Kidney glomerular epithelial cell (primary cell): Measurements from ENCODE around the gene SV2C.

ENCODE experiments used
- DNase-seq: peaks from one replicate; lab custom pipeline; 2025; lab: John Stamatoyannopoulos, UW

Gene SV2C

DNA sequence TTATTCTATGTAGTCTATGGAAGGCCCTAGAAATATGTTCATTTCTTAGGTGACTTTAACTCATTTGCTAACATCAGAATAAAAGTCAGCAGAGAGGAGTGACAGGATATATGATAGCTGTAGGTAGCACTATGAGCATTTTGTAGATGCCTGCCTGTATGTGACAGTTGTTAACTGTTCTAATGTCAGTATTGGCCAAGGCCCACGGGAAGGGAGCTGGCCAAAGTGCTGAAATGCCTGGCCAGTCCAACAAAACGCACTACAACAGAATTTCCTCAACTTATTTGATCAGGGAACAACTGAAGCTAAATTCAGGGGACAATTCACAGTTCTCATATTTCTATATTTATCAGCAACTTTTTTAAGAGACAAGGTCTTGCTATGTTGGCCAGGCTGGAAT, 20.8 kb downstream of the SV2C start:
- DNase-seq: peak; percentile 36

DNA sequence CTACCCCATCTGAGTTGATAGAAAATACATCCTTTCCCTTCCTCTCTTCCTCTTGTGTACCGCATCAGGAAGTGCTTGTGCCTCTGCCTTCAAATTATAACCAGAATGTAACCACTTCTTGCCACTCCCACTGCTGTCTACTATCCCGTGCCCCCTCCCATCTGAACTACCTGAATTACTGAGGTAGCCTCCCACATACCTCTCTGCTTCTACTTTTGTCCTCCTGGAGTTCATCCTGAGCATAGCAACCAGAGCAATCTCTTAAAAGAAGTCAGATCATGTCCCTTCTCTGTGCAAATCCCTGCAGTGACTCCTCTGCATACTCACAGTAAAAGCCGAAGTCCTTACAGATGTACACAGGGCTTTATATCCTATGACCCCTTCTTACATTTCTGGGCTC, 23.0 kb downstream of the SV2C start:
- no peak for DNase-seq

DNA sequence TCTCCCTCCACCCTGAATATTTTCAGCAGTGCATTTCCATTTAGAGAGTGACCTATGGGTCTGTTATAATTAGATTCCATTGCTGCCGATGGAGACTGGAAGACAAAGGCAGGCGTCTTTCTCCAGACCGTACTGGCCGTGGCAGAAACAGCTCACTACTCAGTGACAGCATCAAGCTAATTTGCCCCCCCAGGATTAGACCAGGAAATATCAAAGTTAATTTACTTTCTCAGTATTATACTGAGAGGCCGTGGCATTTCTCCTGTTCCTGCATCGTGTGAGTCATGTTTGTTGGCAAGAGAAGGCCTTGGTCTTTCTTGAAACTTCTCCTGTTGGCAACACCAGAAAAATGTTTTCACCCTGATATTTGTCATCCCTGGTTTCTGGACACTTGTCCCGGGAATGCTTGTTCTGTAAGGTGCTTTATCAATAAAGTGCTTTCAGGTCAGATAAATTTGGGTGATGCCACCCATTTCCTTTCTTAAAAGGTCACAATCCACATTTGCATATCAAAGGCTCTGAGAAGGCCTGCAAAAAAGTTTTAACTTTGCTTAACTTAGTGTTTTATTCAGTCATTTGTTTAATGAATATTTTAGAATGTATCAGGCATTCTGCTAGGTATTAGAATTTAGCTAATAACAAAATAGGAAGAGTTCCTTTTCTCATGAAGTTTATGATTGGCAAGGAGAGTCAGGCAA, 28.4 kb downstream of the SV2C start:
- no peak for DNase-seq

DNA sequence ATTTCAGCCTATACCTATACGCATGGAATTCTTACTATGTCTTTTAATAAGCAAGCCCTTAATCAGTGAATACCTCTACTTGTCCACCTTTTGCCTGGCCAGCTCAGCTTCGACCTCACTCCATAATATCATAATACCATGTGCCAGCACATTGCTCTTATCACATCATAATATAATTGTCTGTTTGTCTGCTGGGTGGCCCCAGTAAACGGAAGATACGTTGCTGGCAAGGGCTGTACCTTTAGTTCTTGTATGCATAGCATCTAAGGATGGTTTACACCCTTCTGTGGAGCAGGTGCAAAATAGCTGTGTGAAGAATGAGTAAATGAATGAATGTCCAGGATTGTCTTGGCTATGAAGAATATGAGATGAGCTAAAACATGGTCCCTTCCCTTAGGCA, 29.9 kb downstream of the SV2C start:
- no peak for DNase-seq

DNA sequence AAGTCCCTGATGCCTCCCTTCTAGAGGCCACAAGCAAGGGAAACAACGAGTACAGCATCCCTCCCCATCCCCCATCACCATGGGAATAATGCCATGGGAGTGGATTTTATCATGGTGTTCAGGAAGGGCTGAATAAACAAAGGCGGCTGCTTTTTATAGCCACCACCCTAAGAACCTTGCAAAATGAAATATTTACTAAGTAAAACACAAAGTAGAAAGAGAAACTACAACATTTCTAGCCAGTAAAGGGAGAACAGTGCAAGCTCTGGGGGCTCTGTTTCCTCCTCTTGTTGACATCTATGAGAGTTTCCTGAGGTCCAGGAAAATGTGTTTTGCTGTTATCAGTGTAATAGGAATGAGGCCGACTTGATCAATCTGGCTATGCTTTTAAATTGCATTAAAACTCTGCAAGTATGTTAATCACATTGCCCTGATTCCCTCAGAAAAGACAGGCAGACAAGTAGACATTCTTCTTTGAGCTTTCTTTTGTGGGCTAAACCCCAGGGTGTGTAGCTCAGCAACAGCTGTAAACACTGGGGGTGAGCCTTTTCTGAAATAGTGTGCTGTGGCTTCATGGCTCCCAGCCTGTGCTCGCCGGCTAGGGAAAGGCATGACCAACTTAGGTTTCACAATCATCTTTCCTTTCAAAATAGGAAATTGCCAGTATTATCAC, 31.1 kb downstream of the SV2C start:
- no peak for DNase-seq

DNA sequence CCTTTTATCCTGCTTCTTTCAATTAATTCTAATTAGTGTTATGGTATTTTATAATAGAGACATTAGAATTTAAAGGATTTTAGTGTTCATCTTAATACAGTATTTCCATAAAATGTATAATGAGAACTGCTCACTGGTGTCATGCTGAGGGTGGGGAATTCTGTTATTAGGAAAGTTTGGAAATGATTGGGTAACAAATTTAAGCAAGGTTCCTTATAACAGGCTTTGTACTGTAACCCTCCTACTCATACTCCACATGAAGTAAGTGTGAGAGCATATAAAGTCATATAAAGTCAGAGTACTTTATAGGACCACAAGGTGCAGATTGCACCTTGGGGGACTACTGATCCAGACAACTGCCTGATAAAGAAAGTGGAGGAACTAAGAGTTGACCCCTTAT, 42.2 kb downstream of the SV2C start:
- DNase-seq: no peak

DNA sequence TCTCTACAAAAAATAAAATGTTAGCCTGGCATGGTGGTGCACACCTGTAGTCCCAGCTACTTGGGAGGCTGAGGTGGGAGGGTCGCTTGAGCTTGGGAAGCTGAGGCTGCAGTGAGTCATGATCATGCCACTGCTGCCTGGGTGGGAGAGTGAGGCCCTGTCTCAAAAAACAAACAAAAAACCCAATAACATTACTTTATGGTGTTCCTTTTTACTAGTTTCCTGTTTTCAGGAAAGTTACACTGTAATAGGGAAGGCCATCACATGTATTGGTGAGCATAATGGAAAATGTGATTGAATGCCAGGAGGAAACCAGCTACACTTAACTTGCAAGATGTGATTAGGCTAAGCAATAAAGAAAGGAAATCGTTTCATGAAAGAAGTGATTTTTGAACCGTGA, 42.7 kb downstream of the SV2C start:
- DNase-seq: no peak

DNA sequence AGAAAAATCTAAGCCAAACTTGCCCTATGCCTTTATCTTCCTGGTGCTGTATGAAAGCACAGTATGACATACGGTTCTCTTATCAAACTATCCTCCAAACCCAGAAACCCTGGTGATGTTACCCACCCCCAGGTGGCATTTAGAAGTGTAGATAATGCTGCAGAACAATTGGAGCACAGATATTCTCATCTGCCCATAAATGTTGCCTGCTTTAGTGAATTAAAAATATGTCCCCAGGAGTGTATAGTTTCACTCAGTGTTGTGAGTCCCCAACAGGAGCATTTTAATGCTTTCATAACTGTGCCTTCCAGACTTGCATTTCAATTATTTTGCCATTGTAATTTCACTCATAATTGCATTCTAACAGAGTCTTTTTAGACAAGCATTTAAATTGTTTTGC, 50.8 kb downstream of the SV2C start:
- no peak for DNase-seq

DNA sequence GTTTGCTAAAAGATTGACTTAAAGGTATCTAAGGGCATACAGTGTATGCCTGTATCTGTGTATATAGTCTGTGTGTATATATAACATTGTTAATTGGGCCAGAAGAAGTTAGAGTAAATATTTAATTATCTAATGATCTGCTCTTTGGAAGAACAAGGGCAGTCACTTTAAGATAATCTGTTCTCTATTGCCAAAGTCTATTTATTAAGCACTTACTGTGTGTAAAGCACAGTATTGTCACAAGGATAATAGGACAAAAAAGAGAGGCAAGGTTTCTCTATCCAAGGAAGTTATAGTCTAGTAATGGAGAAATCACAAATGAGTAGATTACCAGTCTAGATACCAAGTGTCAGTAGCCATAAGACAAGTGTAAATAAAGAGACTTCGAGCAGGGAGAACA, 51.5 kb downstream of the SV2C start:
- DNase-seq: no peak

DNA sequence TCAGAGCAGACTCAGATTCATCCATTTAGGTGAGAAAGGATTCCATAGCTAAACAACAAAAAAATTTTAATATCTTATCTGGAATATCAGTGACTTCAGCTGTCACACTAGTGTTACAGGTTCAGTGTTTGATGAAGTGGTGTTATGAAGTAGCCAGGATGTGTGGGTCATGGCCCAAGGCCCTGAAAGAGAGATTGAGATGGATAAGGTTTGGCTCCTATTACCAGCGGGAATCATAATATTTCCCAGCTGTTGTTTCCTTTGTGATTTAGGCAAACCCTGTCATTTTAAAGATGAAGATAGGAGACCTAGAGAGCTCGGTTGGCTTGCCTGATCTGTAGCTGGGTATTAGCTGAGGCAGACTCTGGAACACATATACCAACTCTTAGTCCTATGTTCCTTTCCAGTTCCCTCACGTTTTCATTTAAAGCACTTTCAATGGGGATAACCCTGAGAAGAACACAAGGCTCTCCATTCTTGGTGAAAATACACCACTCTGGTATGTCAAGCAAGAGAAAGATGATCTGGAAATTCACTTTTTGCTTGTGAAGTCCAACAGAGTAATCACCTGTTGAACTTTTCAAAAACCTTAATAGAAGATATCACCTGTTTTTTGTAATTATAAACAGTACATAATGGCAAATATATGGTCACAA, 54.8 kb downstream of the SV2C start:
- DNase-seq: no peak

DNA sequence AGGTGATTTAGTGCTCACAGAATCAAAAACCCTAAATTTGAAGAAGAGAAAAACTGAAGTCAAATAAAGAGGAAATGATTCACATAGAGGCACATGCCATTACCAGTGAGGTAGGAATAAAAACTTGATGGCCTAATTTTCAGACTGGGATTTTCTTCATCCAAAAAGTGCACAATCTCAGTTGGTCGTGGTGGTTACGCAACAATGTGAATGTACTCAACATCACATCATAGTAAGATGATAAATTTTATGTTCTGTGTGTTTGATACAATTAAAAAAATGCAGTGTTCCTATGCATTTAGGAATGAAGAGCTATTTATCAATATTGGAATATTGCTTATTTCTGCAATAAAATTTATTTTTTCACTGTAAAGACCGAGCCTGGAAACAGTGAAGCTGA, 60.7 kb downstream of the SV2C start:
- DNase-seq: no peak

DNA sequence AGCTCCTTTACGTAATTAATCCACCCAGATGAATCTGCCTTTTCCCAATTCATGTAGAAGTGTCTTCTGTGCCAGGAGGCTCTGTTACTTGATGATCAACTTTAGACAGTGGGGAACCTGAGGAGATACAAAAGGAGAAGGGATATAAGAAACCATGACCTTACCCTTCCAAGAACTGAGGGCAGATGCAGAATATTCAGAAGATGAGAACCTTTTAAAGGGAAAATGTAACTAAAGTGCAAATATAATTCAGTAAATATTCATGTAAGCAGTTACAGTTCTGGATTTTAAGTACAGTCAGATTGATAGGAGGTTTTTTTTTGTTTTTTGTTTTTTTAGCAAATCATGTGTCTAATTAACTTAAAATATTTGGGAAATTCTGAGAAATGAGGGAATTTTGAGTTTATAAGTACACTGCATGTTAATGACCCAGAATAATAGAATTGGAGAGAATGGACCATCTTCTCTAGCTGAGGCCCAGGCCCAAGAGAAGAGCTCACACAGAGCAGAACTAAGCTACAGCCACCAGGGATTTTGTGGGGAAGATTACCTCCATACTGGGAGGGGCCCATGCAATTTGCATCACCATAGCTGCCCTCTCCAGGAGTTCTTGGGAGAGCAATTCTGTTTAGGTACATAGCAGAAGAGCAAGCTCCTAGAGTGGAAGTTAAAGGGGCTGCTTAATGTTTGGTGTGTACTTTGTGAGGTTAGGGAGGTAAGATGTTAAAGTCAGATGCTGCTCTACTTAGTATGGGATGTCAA, 61.5 kb downstream of the SV2C start:
- no peak for DNase-seq

DNA sequence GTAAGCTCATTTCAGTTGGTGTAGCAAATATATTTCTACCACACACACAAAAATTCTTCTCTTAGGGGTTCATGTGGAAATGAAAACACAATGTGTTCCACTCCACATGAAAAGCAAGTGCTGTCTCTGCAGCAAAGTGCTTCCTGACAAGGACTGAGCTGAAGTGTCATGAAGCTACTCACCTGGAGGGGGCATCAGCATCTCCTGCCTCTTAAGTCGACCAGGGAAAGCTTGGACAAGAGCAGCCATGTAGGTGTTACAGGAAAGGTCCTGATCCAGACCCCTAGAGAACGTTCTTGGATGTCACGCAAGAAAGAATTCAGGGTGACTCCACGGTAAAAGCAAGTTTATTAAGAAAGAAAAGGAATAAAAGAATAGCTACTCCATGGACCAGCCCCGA, 62.8 kb downstream of the SV2C start:
- no peak for DNase-seq

DNA sequence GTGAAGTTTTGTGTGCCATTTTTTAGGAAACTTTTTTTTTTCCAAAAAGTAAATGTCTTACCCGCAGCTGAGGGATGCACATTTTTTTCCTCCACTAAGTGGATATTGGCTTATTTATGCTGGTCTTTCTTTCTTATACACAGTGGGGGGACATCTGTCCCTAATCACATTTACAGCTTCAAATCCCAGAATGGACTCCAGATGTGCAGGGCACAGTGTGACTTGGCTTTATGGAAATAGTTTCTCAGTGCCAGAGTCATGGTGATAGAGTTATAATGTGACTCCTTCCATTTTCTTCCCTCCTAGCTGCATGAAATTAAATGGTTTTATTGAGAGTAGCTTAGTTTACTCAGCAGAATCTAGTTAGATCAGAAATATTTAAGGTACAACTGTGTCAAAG, 66.5 kb downstream of the SV2C start:
- no peak for DNase-seq

DNA sequence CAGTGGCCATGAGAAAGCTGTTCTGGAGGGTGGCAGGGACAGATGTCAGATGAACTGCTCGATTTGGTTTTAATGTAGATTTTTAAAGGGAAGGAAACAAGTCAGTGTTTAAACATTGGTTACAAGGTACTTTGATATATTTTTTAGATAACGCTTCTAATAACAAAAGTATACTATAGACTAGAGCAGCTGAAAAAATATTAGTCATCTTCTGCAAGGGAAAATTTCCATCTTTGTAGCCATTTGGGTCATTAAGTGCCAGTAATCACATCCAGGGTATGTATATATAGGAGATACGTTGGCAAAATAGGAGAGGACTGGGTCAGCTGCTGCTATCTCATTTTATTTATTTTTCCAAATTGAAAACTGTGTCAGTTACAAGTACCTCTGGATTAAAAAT, 69.0 kb downstream of the SV2C start:
- DNase-seq: no peak

DNA sequence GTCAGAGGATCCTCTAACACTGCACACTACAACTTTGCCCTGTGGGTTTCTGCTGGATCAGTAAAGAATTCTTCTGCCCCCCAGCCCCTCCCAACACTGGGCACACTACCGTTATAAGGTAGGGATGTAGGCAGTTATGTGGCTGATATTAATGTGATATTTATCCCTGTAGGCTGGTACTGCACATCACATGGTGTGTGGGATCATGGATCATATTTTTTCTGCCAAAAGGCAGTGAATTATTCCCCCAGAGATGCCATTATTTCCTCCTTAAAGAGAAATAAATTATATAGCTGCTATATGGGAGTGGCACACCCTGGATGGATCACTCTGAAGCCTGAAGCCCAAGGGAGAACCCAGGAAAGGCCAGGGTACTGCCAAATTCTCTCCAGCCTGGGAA, 69.5 kb downstream of the SV2C start:
- no peak for DNase-seq

DNA sequence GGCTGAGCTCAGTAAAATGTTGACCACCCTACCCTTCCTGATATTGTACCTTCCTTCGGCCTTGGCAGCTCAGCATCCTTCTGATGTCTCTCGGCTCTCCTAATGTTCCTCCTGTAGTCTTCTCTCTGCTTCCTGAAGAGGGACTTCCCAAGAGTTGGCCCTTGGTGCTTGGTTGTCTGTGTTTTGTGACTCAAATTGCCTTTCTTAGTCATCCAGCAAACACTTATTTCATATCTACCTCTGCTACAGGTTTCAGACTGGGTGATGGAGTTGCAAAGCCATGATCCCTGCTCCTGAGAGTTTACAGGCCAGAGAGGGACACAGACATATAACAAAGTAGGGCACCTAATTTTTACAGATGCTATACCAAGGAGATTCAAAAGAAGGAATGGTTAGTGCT, 70.1 kb downstream of the SV2C start:
- DNase-seq: no peak

DNA sequence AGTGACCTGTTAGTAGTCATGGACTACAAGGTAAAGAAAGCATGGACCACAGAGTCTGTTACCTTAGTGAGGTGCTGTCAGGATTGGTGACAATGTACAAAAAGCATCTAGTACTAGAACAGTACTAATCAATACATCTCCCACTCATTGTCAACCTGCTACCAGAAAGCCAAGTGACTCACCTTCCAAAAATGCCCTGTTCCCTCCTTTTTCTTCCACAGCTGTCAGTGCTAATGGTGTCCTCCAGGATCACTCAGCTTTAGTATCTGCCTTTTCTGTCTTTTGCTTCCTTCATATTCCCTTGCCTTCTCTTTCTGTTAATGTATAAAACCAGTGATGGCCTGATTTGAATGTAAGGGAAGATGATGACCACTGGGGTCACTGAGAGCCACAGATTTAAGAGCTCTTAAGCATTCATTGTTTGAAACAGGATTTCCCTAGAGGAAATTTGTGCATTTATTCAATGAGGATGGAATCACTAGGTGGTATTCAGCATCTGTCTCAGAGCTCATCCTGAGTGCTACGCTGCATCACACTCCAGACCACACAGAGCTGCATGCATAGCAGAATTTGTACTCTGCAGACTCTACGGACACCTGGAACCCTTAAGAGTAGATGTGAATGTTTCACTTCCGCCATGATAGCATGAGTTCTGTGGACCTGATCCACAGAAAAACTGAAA, 71.0 kb downstream of the SV2C start:
- DNase-seq: no peak

DNA sequence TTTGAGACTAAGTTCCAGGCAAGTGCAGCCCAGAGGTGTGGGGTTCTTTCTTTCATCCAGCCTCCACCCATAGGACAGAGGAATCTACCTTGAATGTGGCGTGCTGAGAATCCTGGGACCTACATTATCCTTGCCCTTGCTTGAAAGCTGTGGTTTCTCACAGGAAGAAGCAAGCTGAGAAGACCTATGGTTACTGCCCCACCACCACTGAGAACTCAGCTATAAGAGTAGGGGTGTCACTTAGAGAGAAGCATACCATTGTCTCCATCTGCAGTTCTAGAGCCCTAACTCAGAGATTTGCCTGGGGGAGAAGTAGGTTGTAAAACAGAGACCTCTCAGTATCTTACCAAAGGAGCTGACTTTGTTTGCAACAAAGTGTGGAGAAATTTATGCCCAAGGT, 72.4 kb downstream of the SV2C start:
- no peak for DNase-seq

DNA sequence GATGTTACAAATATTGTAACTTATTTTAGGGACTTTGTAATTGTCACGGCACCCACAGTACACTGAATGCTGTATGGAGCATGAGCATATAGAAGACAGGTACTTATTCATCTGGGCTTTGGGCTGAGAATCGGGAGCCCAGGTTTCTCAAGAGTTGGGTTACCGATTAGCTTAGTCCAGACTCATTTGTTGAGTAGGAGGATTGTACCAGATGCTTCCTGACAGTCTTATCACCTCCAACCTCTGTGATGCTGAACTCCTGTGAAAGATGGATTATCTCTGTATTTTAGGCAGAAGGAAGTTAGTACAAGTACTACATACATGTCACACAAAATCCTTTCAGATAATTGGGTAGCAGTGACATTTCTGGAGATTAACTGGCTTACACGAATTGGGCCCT, 79.2 kb downstream of the SV2C start:
- DNase-seq: no peak

DNA sequence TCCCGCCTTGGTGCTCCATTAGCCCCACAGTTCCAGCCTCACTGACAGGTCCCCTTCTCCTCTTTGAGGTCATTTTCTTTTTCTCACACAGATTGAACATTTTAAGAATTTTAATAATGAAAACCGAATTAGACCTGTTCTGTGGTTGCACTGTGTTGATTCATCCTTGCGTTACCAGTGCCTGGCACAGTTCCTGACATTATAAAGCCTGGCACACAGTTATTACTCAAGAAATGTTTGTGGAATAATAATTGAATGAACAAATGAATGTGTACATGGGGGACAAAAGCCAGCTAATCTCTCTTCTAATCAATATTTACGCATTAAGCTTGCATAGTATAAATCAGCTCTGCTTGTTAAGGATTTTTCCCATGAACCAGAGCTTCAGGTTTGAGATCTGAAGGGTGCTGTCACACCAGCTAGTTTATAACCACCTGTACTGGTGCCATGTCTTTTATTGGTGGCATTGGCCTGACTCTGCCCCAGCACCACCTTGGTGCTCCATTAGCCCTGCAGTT, 80.0 kb downstream of the SV2C start:
- no peak for DNase-seq

DNA sequence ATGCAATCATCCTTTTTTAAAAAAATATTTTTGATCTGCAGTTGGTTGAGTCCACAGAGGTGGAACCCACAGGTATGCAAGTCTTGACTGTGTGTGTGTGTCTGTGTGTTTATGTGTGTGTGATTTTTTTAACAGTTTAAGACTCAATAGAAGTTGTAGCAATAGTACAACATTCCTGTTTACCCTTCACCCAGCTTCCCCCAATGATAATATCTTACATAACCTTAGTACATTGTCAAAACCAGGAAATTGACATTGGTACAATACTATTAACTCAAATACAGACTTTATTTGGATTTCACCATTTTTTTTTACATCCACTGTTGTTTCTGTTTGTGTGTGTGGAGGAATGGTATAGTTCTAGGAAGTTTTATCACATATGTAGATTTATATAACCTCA, 81.8 kb downstream of the SV2C start:
- DNase-seq: no peak
